KG1 (cell line): ENCODE measurements around the gene AHDC1.
A peak's percentile ranks its signal among the peaks of the same experiment; 100 is the strongest.
"Not testable (repeated sequence)": the region's sequence is repeated elsewhere in the genome, so short reads cannot be mapped to it uniquely, and the experiment has no call there.

Source experiments
- DNase-seq: peaks from one replicate; lab custom pipeline; 2025; lab: John Stamatoyannopoulos, UW

The AHDC1 gene

DNA sequence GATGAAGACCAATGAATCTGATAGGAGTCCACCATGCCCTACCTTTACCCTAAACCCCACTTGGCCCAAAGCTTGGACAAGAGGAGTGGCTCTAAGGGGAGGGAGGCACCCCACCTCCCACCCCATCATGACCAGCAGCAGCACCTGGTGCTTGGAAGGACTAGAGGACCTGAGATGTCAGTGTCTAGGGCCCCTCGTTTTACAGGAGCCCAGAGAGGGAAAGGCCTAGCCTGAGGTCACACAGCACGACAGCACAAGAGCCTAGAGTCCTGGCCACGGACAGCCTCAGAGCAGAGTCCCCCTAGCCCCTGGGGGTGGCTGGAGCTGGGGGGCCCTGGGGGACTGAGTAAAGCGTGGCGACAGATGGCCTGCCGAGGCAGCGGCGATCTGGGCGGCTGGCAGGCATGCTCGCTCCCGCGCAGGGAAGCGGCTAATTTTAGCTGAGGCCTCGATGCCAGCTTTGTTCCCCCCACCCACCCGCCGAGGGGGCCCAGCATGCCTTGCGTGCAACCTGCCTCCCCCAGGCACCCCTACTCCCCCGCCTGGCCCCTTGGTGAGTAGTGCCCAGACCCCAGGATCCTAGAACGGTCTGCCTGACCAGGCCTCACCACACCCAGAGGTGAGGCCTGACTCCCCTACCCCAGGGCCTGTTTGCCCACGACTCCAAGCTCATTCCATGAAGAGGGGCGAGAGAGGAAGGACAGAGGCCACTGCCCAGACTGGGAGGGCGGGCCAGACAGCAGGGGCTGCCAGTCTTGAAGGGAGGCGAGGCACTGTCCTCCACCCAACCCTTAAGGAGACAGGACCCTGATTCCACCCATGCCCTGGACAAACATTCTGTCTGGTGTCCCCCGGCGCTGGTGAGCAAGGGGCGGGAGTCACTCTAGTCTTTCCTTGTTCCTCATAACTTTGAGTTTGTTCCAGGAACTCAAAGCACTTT is 39.0 kb downstream of the AHDC1 start:
- no peak for DNase-seq

DNA sequence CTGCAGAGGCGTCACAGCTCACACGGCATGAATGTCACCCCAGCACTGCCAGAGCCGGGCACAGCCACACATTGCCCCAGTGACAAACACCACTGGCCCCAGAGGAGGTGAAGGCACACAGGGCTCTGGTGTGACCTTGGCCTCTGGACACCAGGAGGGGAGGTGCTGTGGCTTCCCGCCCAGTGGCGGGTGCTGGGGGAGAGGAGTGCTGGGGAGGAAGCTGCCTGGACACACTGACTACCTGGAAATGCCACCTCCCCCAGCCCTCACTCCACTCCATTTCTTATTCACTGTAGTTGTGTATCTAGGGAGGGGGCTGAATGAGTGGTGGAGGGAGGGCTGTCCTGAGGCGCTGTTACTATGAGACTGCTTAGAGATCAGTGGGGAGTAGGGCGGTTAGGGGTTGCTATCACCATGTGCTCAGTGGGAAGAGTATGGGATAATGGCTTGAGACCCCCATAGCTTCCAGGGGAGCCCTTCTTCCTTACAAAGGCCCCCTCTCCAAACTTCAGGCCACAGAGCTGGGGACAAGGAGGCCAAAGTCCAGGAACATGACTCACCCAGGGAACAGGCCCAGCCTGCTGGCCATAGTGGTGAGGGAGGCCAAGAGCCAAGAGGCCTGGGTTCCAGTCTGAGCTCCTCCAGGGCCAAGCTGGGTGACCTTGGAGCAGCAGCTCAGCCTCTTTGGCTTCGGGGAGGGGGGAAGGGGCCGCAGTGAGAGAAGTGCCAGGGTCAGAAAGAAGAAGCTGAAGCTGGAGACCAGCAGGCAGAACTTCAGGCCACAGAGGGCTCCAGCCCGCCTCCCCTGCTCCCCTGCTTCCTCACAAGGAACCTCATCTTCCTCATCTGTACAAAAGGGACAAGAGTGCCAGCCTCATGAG is 40.1 kb downstream of the AHDC1 start:
- no peak for DNase-seq

DNA sequence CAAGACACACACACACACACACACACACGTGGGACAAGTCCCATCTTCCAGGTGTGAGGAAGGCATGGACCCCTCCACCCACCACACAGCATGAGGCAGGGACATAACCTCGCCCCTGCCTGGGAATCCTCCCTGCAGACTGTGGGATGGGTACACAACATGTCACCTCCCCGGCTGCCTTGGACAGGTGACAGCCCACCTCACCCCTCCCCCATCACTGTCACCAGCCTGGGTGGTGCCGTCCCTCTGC is 40.7 kb downstream of the AHDC1 start:
- DNase-seq = no peak

DNA sequence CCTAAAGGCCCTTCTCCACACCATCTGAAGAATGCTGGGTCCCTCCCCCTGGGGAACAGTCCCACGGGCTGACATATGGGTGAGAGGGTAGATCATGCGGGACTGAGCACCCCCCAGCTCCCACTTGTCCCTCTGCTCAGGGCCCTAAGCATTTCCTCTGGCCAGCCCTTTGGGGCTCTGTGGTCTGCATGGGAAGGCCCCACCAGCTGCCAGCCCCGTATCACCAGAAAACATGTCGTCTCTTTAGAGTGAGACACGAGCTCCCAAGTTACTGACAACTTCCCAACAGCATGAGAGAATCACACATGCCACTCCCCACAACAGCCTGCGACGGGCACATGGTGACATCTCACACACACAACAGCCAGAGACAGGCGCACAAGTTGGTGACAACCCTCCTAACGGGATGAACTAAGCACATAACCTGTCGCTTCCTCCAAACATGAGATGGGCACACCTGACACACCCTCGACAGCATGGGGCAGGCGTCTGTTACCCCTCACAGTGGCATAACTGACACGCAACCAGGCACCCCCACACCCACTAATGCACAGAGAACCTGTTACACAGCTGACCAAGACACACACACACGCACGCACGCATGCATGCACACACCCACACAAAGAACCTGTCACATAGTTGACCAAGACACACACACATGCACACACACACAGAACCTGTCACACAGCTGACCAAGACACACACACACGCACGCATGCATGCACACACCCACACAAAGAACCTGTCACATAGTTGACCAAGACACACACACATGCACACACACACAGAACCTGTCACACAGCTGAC is 41.2 kb downstream of the AHDC1 start:
- no peak for DNase-seq

DNA sequence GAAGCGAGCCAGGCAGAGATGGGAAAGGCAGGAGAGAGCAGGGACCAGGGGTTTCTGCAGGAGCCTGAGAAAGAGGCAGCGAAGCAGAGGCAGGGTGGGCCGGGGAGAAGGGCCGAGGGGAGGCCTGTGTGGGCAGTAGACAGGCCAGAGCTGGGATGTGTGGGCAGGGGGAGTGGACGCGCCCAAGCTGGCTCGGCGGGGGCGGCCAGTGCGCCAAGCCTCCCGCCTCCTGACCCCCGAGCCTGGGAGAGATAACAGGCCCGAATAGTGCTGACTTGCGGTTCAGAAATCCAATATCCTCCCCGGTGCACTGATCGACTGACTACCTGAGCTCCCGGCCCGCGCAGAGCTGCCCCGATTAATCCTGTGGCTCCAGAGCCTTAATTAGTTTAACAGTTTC is 41.9 kb downstream of the AHDC1 start:
- DNase-seq = no peak

DNA sequence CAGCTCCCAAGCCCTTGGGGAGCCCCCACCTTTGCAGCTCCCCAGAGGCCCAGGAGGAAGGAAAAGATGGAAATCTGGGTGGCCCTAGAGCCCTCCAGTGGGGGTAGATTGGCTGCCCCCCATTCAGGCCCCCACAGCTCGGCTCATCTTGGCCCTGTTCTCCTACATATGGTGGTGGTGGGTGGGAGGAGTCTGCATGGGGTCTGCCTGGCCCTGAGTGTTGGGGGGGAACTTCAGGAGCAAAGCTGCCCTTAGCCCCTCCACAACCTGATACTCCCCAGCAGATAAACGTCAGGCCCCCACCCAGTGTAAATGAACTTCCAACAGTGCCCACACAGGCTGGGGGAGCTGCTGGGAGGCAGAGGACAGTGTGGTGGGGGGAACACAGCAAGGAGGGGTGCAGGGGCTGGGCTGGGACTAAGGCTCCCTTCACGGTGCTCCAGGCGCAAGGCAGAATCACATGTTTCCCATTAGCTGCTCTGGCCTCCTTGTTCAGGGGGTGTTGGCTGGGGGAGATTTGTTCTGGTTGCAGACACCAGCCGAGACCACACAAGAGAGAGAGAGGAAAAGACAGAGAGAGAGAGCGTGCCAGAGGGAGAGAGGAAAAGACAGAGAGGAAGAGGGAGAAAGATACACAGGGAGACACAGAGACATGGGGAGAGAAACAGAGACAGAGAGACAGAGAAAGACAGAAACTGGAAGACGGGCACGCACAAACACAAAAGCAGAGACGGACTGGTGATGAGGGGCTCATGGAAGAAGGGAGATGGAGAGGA is 42.6 kb downstream of the AHDC1 start:
- DNase-seq = no peak

DNA sequence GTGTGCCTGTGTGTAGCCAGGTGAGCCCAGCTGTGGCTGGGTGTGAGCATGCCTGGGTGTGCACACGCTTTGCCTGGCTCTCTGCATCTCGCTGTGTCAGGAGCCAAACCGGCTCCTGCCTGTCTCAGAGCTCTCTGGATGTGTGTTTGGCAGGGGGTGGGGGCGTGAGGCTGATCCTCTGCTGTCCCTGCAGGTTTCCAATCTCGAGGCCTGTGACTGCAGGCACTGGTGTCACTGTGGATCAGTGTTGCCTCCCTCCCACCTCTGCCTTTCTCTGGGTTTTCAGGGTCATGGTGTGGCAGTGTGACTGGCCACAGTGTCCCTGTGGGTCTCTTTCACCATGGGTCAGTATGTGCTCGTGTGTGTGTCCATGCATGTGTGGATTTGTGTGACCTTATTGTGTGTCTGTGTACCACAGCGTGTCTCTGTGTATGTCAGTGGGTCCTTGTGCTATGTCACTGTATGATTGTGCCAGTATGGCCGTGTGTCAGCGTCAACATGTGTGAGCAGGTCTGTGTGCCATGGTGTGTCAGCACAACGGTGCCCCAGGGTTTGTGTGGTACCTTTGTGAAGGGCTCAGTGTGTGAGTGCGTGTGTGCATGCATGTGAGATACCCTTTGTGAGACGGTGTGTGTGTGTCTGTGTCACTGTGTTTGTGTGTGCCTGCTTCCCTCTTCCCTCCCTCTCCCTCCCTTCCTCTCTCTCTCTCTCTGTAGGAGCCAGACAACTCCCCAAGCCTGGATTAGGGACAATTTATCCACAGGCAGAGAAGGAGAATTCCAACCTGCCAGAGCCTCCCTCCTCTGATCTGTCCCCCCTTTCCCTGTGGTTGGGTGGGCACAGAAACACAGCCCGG is 43.4 kb downstream of the AHDC1 start:
- no peak for DNase-seq

DNA sequence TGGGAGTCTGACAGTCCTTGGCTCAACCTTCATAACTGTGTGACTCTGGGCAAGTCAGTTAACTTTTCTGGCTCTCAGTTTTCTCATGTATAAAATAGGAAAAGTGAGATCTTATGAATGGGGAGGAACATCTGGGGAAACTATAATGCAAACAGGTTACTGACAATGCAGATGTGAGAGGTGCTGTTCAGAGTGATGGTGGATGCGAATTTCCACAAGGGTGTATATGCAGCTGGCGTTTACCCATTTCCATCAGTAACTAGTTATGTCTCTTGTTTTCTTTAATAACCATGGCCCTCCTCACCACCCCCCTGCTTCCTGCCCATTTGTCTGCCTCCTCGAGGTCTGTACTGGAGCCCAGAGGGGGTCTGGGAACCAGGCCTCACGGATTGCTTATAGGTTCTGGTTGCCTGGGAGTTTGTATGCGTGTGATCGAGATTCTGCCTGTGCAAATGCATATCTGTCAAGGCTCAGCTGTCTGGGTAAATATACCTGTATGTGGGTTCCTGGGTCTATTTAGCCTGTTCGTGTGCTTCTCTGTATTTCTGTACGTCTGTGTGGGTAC is 44.4 kb downstream of the AHDC1 start:
- no peak for DNase-seq

DNA sequence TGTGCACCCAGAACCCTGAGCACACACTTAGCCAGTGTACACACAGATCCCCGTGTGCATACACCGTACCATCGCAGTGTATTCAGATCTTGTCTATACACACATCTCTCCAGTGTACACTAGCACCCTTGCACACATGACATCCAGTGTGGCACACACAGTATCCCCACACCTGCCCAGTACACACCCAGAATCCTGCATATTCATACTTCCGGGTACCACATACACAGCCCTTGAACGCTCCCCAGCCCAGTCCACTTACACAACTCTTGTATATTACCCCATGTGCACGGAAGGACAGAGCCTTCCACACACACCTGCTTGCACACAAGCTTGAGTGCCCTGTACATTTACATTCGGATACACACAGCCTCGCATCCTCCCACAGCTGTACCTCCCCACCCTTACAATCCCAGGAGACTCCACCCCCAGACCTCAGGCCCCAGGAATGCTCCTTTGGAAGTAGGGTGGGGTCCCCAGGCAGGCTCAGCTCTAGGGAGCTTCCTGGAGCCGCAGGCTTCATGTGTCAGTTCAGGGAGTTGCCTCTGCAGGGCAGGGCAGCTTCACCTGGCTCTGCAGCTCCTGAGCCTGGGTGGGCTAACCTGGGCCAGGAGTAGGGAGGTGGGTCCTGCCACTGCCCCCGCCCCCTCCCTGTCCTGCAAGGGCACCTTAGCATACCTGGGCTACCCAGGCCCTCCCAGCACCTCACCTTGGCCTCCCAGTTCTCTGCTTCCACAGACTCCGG is 46.2 kb downstream of the AHDC1 start:
- DNase-seq = no peak

DNA sequence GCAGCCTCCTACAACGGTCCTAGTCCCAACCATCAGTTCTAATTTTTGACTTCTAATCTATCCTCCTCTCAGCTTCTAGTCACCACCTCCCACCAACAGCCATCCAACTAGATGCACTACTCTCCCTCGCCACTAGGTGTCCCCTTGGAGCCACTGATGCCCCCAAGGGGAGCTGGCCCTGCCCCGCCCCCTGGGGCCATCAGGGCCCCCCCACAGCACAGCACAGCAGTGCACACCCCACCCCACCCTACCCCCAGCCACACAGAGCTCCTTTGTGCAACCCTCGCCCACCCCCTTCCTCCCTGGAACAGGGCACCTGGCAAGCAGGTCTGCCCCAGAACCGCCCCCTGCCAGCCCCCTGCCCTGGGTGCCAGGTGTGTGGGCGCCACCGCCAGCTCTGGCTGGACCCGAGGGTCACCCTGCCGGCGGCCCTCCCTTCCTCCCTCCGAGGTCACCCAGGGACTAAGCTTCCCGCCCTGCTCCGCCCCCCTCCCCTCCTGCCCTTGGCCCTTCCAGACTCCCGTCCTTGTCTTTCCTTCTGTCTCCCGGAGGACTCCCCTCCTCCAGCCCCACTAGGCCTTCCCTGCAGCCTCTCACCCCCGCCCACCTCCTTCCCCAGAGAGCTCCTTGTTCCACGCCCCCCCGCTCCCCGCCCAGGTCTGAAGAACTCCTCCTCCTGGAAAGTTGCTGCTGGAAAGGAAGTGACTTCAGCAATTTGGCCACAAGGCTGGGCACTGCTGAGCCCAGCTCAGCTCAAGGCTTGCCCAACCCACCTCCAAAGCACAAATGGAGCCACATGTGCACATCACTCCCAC is 47.0 kb downstream of the AHDC1 start:
- peak; percentile 57 for DNase-seq

DNA sequence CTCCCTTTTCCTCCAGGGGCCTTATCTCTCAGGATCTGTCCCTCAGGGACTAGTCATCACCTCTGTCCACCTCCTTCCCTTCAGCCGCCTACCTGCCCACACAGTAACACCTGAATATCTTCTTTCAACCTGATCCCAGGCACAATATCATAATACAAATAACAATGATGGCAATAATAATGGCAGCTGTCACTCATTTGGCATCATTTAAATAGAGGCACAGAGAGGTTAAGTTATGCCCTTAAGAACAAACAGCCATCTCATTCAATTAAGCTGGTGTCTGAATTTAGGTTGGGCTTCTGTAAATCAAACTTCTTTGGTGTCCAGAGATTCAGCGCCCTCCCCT is 47.5 kb downstream of the AHDC1 start:
- no peak for DNase-seq

DNA sequence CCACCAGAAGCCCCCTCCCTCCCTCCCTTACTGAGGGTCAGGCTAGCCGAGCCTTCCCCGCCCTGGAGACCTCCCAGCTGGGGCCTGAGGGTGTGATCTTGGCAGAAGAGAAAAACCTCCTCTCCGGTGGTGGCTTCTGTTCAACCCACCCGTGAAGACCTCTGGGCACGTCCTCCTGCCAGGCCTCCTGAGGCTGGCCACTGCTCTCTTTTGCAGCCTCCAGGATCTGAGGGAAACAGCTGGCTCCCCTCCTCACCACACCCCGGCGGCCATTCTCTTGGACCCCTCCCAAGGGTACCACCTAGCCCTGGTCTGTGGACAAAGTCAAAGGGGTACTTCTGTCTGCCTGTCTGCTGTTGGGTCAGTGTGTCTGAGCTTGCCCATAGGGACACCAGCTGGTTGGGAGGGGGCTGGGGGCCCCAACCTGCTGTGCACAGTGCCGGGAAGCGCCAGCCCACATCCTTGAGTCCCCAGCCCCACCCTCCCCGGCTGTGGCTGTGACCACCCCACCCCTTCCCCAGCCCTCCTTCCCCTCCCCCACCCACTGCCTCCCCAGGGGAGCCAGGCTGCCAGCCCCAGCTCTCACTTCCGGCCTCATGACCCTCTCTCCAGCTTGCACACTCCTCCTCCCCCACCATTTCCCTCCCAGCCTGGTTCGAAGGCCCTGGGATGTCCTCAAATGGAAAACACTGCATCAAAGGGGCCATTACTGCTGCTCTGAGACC is 48.1 kb downstream of the AHDC1 start:
- DNase-seq = no peak

DNA sequence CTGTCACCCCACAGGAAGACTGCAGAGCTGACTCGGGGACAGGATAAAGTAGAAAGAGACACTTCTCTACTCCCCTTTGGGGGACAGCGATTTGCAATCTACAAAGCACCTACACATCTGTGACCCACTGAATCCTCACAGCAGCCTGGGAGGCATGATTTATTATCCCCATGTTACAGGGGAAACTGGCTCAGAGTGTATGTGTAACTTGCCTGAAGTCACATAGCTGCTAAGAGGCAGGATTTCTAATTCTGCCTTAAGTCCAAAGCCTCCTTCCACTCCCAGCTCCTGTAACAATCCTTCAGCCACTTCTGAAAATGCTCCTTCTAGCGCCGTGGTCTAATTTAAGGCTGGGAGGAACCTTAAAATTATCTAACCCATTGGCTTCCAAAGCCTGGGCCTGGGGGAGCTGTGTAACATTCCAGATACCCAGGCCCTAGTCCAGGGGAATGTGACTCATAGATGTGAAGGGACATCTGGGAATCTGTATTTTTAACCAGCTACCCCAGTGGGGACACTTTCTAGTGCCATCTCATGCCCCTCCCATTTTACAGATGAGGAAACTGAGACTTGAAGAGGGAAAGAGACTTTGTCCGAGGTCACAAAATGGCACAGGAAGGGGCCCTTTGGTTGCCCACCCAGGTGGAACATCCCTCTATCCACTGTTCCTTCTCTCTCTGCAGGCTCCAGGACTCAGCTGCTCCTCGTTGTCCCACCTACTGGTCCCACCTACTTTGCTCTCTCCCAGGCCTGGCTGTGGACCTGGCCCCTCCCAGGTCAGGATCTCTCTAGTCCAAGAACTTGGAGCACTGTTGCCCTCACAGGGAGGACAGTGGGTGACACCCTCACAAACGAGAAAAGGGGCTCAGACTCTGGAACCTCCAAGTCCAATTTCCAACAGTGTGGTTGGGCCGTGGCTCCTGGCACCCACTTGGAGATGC is 48.9 kb downstream of the AHDC1 start:
- no peak for DNase-seq

DNA sequence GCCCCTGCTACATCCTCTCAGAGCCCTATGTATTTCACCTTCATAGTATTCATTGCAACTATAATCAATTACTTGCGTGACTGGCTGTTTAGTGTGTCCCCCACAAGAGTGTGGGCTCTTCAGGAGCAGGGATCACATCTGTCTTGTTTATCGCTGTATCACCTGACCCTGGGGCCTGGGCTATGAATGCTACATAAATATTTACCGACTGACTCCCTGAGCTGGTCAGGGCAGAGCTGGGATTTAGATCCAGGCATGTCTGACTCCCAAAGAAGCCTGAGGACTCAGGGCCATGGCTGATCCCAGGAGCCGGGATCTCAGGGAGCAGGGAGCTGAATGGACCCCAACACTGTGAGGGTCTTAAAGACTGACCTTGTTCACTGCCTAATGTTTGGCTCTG is 49.7 kb downstream of the AHDC1 start:
- no peak for DNase-seq

DNA sequence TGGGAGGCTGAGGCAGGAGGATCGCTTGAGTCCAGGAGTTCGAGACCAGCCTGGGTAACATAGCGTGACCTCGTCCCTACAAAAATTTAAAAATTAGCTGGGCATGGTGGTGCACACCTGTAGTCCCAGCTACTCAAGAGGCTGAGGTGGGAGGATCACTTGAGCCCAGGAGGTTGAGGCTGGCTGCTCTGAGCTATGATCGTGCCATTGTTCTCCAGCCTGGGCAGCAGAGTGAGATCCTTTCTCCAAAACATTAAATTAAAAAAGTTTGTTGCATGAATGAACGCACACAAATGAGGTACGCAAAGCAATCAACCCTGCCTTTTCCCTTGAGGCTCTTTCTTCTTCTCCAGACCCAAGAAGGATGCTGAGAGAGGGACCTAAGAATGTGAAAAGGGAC is 50.1 kb downstream of the AHDC1 start:
- DNase-seq = not testable (repeated sequence)

DNA sequence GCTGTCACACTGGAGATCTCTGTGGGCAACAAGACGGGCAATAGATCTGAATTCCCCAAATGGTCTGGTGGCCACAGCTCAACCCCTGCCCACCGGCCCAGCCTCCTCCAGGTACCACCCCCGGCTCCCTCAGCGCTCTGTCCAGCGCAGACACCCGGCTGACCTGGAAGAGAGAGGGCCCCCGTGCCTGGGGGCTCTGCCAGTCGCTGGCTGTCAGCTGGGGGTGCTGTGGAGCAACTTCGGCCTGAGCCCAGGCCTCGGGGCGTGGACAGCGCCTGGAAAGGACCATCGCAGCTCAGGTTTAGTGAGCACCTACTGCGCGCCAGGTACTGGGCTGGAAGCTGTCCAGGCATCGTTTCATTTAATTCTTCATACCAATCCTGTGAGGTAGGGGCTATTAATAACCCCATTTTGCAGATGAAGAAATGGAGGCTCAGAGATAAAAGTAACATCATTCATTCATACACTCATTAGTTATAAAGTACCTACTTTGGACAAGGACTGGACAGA is 51.0 kb downstream of the AHDC1 start:
- DNase-seq = no peak

DNA sequence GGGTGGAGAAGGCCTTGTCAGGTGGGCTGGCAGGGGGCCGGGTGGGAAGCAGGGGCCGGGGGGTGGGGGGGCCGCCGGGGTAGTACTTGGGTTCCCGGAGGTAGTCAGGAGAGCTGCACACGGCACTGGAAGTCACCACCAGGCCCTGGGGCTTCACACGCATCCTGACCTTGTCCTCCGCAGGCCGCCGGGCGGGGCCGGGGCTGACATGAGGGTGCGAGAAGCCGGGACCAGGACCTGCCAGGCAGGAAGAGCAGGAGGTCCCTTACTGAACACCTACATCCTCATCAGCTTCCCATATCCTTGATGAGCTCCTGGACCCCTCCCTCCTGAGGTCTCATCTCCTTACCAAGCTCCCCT is 52.0 kb downstream of the AHDC1 start:
- no peak for DNase-seq
